Dedifferentiated amniotic fluid mesenchymal stem cell (primary cell): Measurements from ENCODE around the gene ZSCAN31.
A peak's percentile ranks its signal among the peaks of the same experiment; 100 is the strongest.
"Not testable (repeated sequence)": the region's sequence is repeated elsewhere in the genome, so short reads cannot be mapped to it uniquely, and the experiment has no call there.

Experiments
- DNase-seq: peaks from one replicate; pipeline ENCODE4 v3.0.0-alpha.2; 2016; ENCODE audit errors: extremely low spot score

The ZSCAN31 gene

GRCh38 chr6:28335564-28336283, at the start of gene ZSCAN31:
Gene ZSCAN31, minus strand, starts transcription at chr6:28336148. Its CDS starts 6,465 bp downstream, at chr6:28329683.
- peak; percentile 99 for DNase-seq

GRCh38 chr6:28384143-28384533, 48.2 kb upstream of the ZSCAN31 start:
- no peak for DNase-seq

- DNase-seq, result peak; percentile 50
Measured at GRCh38 chr6:28383235-28384142, 47.5 kb upstream of the ZSCAN31 start.

GRCh38 chr6:28380381-28380780, 44.4 kb upstream of the ZSCAN31 start:
- no peak for DNase-seq

- DNase-seq, result no peak
Measured at GRCh38 chr6:28378644-28379043, 42.7 kb upstream of the ZSCAN31 start.

- no peak for DNase-seq
Measured at GRCh38 chr6:28377879-28378278, 41.9 kb upstream of the ZSCAN31 start.

- no peak for DNase-seq
Measured at GRCh38 chr6:28373925-28374324, 38.0 kb upstream of the ZSCAN31 start.

- no peak for DNase-seq
Measured at GRCh38 chr6:28371706-28372451, 35.9 kb upstream of the ZSCAN31 start.

- DNase-seq, result no peak
Measured at GRCh38 chr6:28371280-28371679, 35.3 kb upstream of the ZSCAN31 start.

GRCh38 chr6:28370440-28370839, 34.5 kb upstream of the ZSCAN31 start:
- DNase-seq, result no peak

- no peak for DNase-seq
Measured at GRCh38 chr6:28369463-28369862, 33.5 kb upstream of the ZSCAN31 start.

- DNase-seq, result no peak
Measured at GRCh38 chr6:28368522-28368921, 32.6 kb upstream of the ZSCAN31 start.

GRCh38 chr6:28365590-28365989, 29.6 kb upstream of the ZSCAN31 start:
- not testable (repeated sequence) for DNase-seq

GRCh38 chr6:28360961-28361360, 25.0 kb upstream of the ZSCAN31 start:
- no peak for DNase-seq

- not testable (repeated sequence) for DNase-seq
Measured at GRCh38 chr6:28359562-28359961, 23.6 kb upstream of the ZSCAN31 start.

- DNase-seq, result no peak
Measured at GRCh38 chr6:28357036-28357435, 21.1 kb upstream of the ZSCAN31 start.

GRCh38 chr6:28356666-28357020, 20.7 kb upstream of the ZSCAN31 start:
- DNase-seq, result no peak

- peak; percentile 94 for DNase-seq
Measured at GRCh38 chr6:28355743-28356665, 20.1 kb upstream of the ZSCAN31 start.

GRCh38 chr6:28354688-28355554, 19.0 kb upstream of the ZSCAN31 start:
- no peak for DNase-seq

GRCh38 chr6:28353981-28354676, 18.2 kb upstream of the ZSCAN31 start:
- DNase-seq, result no peak
